A549 treated with ZK216348 at 1 μM for 4 hours (cell line): ENCODE measurements around the gene SCRG1. TPM values are rescaled to one million over a fixed set of nuclear protein-coding genes. Genes with fewer than 3 reads are reported as not detected.

ENCODE experiments used
- total RNA-seq: library from RNA; stranded (reverse); fragments of 200-300 nt; extraction: Qiagen RNA extraction; gene quantifications from 5 replicates; pipeline ENCODE4 v1.2.3, GENCODE V29; 2022; ENCODE audit warnings: low read depth

The SCRG1 gene
- total RNA-seq: not detected in 5 replicates

GRCh38 chr4:173398779-173399415, at the start of gene SCRG1:
TSS of gene SCRG1 (minus strand) at chr4:173399116. CDS start at chr4:173391414, 7,702 bp downstream.

DNA sequence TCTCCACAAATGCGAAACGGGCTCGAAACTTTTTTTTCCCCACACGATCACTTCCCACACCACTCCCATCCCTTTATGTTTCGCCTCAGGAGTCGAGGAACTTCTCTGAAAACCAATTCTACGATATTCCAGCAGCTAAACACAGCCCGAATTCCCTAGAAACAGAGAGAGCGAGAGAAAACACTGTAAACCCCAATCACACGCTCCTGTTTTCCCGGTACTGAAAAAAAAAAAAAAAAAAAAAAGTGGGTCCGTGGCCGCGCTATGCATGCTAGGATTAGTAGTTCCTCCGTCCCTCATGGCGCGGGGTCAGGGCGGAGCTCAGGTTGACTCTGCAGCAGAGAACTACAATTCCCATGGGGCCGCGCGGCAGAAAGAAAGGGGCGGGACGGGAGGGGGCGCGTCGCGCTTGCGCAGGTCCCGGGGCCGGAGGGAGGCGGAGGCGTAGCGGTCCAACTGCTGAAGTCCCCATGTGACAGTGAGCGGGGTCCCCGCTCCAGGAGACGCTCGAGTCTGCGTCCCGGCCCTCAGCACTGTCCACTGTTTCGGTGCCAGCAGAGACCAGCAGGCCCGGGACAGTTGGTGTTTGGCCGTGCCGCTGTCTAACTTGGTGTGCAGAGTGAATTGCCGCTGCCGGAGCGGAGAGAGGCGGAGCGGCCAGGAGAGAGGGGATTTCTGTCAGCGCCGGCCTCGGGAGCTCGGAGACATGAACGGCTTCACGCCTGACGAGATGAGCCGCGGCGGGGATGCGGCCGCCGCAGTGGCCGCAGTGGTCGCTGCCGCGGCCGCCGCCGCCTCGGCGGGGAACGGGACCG, 28.2 kb downstream of the SCRG1 start, which contains the start of gene SAP30:
TSS of gene SAP30 (plus strand) at position 478 of the 815 bp plus-strand sequence. CDS start at position 707, 229 bp downstream.

Other genes starting within 250 kb of the SCRG1 start
- 18.0 to 34.6 TPM (median 26.5 TPM) in 5 replicates for gene GALNT7, start 230.3 kb downstream of the SCRG1 start, total RNA-seq
- 99.4 to 155 TPM (median 122 TPM) in 5 replicates for gene HMGB2, start 64.8 kb downstream of the SCRG1 start, total RNA-seq
- 22.4 to 25.4 TPM (median 24.6 TPM) in 5 replicates for gene SAP30, start 28.2 kb downstream of the SCRG1 start, total RNA-seq
- 0.12 to 0.62 TPM (median 0.31 TPM) in 5 replicates for gene HAND2, start 131.1 kb upstream of the SCRG1 start, total RNA-seq